Calu3 (cell line): ENCODE results near the gene ZNF223. TPM values are rescaled to one million over a fixed set of nuclear protein-coding genes. Genes with fewer than 3 reads are reported as not detected.

Experiments
- BruUV-seq: library from RNA; stranded (reverse); fragments of 400-500 nt; replicated peaks from 2 replicates; lab custom pipeline; 2021; lab: Mats Ljungman, UMichigan
- CTCF ChIA-PET: fragments of 300-600 bp; sonication (Branson Sonifier 250); formaldehyde crosslinking; loops from one replicate; lab custom pipeline; 2022; ENCODE audit warnings: antibody characterized with exemption; lab: Charles Lee
- DNase-seq: peaks from one replicate; pipeline ENCODE4 v3.0.0; 2022
- H3K27ac Mint-ChIP-seq: one replicate; pipeline ENCODE4 v1.8.0; 2022; ENCODE audit warnings: mixed read lengths; ENCODE audit not compliant: unreplicated experiment
- H3K27me3 Mint-ChIP-seq: one replicate; pipeline ENCODE4 v1.8.0; 2022; ENCODE audit warnings: mixed read lengths; ENCODE audit not compliant: unreplicated experiment
- H3K36me3 Mint-ChIP-seq: one replicate; pipeline ENCODE4 v1.8.0; 2022; ENCODE audit warnings: mild to moderate bottlenecking, moderate library complexity, mixed read lengths; ENCODE audit not compliant: insufficient read depth, unreplicated experiment
- H3K4me1 Mint-ChIP-seq: one replicate; pipeline ENCODE4 v1.8.0; 2022; ENCODE audit warnings: mild to moderate bottlenecking, low read depth, mixed read lengths; ENCODE audit not compliant: unreplicated experiment
- H3K4me3 Mint-ChIP-seq: one replicate; pipeline ENCODE4 v1.8.0; 2022; ENCODE audit warnings: mild to moderate bottlenecking, low read depth, moderate library complexity, mixed read lengths; ENCODE audit not compliant: unreplicated experiment
- H3K9me3 Mint-ChIP-seq: one replicate; pipeline ENCODE4 v1.8.0; 2022; ENCODE audit warnings: low read depth, mixed read lengths; ENCODE audit not compliant: unreplicated experiment
- intact Hi-C: fragments of 100-400 bp; cut with micrococcal nuclease; formaldehyde crosslinking; loops from one replicate; pipeline ENCODE4 v1.10.0; 2022; ENCODE audit not compliant: unreplicated experiment
- total RNA-seq: library from RNA; stranded (reverse); gene quantifications from 2 replicates; pipeline ENCODE4 v1.2.3, GENCODE V29; 2022
- TF ChIP-seq, protein P1 (sequence below): fragments of 200-600 bp; IDR thresholded peaks from one replicate; pipeline ENCODE4 v1.8.0; 2022; ENCODE audit warnings: antibody characterized with exemption; ENCODE audit not compliant: unreplicated experiment

ZNF223 gene
- total RNA-seq, 1 experiment from 2014 or later, result 8.7 TPM

DNA sequence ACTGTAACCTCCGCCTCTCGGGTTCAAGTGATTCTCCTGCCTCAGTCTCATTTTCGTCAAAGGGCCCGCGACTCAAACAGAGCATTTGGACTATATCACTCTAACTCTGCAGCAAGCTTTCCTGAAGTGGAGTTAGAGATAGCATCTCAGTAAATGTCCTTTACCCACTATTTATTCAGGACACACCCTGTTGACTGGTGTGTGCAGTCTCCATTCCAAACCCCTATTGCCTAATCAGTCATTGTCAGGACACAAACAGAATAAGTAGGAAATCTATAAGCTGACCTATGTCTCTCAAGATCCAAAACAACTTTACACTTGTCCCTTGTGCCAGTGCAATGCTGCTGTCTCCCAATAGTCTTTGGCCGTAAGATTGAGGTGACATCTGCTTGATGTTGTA, 25.2 kb upstream of the ZNF223 start:
- CTCF ChIA-PET, result no interaction called here
- DNase-seq, result no peak
- no TSS peak for BruUV-seq
- Mint-ChIP-seq H3K4me3 (no peak overlapping the region), H3K36me3 (peaks cover 16% of the 10 kb centered on the region), H3K4me1 (peaks cover 7% of the 10 kb centered on the region), H3K9me3 (peaks cover 12% of the 10 kb centered on the region), H3K27me3 (peaks cover 6% of the 10 kb centered on the region), H3K27ac (no peak overlapping the region)
- TF ChIP-seq, protein P1, sequence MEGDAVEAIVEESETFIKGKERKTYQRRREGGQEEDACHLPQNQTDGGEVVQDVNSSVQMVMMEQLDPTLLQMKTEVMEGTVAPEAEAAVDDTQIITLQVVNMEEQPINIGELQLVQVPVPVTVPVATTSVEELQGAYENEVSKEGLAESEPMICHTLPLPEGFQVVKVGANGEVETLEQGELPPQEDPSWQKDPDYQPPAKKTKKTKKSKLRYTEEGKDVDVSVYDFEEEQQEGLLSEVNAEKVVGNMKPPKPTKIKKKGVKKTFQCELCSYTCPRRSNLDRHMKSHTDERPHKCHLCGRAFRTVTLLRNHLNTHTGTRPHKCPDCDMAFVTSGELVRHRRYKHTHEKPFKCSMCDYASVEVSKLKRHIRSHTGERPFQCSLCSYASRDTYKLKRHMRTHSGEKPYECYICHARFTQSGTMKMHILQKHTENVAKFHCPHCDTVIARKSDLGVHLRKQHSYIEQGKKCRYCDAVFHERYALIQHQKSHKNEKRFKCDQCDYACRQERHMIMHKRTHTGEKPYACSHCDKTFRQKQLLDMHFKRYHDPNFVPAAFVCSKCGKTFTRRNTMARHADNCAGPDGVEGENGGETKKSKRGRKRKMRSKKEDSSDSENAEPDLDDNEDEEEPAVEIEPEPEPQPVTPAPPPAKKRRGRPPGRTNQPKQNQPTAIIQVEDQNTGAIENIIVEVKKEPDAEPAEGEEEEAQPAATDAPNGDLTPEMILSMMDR, result no peak
- intact Hi-C loops, result no loop called here

DNA sequence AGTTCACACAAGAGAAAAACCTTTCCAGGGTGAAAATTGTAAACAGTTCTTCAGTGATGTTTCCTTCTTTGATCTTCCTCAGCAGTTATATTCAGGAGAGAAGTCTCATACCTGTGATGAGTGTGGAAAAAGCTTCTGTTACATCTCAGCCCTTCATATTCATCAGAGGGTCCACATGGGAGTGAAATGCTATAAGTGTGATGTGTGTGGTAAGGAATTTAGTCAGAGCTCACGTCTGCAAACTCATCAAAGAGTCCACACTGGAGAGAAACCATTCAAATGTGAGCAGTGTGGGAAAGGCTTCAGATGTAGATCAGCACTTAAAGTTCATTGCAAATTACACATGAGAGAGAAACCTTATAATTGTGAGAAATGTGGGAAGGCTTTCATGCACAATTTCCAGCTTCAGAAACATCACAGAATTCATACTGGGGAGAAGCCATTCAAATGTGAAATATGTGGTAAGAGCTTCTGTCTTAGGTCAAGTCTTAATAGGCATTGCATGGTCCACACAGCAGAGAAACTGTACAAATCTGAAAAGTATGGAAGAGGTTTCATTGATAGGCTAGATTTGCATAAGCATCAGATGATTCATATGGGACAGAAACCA, 19.7 kb upstream of the ZNF223 start:
- H3K4me1 Mint-ChIP-seq, result no peaks in the 10 kb centered on the region
- H3K27ac Mint-ChIP-seq, result no peak overlapping the region
- BruUV-seq, result no TSS peak
- CTCF ChIA-PET, result interaction anchor here (0.6 kb wide), 1 partner anchor 512 kb away, joined by 3 read pairs; no protein-coding TSS in a partner anchor
- H3K9me3 Mint-ChIP-seq, result peaks cover 28% of the 10 kb centered on the region
- intact Hi-C loops, result no loop called here
- H3K4me3 Mint-ChIP-seq, result no peak overlapping the region
- TF ChIP-seq, protein P1, result no peak
- DNase-seq, result no peak
- H3K27me3 Mint-ChIP-seq, result no peaks in the 10 kb centered on the region
- peaks cover 10% of the 10 kb centered on the region for H3K36me3 Mint-ChIP-seq

DNA sequence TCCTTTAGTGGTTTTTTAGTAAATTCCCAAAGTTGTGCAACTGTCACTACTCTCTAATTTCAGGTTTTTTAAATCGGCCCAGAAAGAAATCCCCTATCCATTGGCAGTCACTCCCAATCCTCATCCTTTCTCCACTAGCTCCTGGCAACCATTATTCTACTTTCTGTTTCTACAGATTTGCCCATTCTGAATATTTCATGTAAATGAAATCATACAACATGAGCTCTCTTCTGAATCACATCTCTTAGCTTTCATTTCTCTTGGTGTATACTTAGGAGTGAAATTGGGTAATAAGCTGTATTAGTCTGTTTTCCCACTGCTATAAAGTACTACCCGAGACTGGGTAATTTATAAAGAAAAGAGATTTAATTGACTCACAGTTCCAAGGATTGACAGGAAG, 9.7 kb upstream of the ZNF223 start:
- CTCF ChIA-PET, result no interaction called here
- Mint-ChIP-seq H3K4me1 (no peaks in the 10 kb centered on the region), H3K27me3 (no peaks in the 10 kb centered on the region), H3K4me3 (no peak overlapping the region), H3K27ac (no peak overlapping the region), H3K36me3 (no peaks in the 10 kb centered on the region), H3K9me3 (peaks cover 12% of the 10 kb centered on the region)
- no peak for DNase-seq
- intact Hi-C loops, result no loop called here
- TF ChIP-seq, protein P1, result no peak
- no TSS peak for BruUV-seq

DNA sequence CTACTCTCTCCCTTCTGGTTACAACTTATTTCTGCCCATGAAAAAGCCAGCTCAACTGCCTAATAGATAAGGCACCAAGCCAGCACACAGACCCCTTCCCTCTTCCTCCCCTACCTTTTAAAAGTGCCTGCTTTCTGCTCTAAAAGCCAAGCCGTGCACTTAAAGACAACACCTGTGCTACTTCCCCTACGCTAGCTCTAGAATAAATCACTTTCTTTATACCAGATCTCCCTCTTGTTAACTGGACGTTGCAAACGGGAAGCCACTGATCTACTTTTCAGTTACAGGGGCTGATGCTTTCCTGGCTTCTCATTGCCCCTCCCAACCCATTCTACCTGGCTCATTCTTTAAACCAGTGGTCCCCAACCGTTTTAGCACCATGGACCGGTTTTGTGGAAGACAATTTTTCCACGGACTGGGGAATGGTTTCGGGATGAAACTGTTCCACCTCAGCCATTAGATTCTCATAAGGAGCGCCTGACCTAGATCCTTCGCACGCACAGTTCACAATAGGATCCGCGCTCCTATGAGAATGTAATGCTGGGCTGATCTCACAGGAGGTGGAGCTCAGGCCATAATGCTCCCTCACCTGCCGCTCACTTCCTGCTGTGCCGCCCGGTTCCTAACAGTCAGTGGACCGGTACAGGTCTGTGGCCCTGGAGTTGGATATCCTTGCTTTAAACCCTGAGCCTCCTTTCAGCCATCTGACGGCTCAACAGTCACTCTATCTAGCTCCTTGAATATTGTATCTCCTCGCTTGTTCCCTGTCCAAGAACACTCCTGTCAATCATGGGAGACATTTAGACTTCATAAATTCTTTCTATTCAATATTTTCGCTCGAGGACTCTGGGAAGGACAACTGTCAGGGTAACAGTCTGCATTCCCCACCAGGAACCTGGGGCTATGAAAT, 841 bp upstream of the ZNF223 start:
- CTCF ChIA-PET, result interaction anchor here (0.6 to 1.2 kb wide), 3 partner anchors 100 to 227 kb away, joined by 3 to 6 read pairs (median 3); partner anchors contain the start of genes ZNF221 and ZNF226
- H3K9me3 Mint-ChIP-seq, result no peaks in the 10 kb centered on the region
- H3K27me3 Mint-ChIP-seq, result no peaks in the 10 kb centered on the region
- H3K4me3 Mint-ChIP-seq, result peak overlapping the region; percentile 87
- TSS peak; percentile 80 for BruUV-seq
- H3K4me1 Mint-ChIP-seq, result peaks cover 27% of the 10 kb centered on the region
- TF ChIP-seq, protein P1, result no peak
- H3K36me3 Mint-ChIP-seq, result peaks cover 22% of the 10 kb centered on the region
- peak; percentile 53 for DNase-seq
- intact Hi-C loops, result no loop called here
- H3K27ac Mint-ChIP-seq, result peak overlapping the region; percentile 69
